ENCODE results near the gene DKK3.
A peak's percentile ranks its signal among the peaks of the same experiment; 100 is the strongest.

Gene DKK3

DNA sequence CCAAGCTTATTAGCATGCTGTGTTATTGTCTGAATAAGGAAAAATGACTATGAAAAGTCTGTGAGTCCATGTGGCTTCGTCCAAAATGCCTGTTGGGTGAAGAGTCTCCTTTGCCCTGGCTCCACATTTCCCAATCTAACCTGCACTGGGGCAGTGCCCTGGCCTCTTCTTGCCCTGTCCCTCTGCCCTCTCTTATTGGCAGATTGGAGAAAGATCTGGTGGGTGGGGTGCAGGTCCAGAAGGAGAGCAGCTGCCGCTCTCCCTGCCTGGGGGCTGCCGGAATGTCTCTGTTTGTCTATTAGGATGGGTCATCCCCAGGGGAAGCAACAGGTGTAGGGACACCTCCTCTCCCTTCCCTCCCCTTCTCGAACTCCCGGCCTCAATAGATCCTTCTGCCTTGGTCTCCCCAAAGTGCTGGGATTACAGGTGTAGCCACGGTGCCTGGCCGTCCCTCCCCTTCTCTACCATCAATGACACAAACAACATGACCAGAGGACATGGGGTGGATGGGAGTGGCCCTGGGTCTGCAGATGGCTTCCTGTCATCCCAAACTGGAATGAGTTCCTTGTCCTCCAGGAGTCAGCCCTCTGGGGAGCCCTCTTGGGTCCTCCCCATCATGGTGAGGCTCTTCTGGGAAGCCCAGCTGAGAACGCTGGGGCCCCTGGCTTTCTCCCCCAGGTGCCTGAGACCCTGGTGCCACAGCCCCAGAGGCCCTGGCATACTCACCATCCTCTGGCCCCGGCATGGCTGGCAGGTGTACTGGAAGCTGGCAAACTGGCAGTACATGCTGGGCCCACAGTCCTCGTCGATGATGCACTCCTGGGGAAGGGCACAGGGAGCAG is 40.5 kb downstream of the DKK3 start:
- DNase-seq (ENCODE audit: low spot score): no peak

DNA sequence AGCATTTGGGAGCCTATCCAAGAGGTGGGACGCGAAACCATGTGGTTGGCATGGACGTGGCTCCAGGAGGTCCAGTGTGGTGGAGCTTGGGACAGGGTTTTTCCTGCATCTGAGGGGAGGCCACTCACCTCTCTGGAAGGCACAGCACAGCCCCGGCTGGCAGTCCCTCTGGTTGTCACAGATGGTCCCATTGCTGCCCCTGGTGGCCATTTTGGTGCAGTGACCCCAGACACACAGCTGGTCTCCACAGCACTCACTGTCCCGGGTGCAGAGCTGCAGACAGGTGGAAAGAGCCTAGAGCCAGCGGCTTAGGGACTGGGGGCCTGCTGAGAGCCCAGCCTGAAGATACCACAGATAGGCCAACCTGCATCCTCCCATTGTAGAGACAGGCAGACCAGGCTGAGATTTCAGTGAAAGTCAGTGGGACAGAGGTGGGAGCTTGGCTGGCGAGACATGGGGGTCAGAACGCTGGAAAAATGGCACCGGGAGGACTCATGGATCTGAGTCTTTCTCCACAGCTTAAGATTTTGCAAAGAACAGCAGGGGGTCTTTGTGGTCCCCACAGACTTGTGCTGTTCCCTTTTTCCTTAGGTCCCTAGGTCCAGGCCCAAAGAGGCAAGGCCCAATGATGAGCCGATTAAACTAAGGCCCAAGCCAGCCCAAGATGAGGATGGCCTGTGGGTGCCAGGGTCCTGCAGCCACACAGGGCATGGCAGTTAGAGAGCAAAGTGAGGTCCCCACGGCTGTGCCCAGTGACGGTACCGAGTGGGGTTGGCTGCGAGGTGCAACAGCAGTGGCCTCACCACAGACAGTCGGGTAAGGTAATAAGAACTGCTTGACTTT is 41.4 kb downstream of the DKK3 start:
- peak; percentile 50 for DNase-seq (ENCODE audit: low spot score)

DNA sequence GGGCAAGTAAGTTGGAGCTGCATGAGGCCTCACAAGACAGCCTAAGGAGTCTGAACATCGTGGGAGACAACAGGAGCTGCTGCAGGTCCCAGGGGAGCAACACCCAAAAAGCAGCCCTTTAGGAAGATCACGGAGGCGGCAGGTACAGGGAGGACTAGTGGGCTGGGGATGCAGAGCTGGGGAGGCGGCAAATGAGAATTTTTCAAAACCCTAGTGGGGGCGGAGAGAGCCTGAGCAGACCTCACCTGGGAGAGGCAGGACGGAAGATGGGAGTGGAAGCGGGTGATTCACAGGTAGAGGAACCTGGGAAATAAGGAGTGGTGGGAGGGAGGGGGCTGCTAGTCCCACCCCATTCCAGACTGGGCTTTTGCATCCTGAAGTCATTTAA is 42.1 kb downstream of the DKK3 start:
- DNase-seq (ENCODE audit: low spot score): no peak

DNA sequence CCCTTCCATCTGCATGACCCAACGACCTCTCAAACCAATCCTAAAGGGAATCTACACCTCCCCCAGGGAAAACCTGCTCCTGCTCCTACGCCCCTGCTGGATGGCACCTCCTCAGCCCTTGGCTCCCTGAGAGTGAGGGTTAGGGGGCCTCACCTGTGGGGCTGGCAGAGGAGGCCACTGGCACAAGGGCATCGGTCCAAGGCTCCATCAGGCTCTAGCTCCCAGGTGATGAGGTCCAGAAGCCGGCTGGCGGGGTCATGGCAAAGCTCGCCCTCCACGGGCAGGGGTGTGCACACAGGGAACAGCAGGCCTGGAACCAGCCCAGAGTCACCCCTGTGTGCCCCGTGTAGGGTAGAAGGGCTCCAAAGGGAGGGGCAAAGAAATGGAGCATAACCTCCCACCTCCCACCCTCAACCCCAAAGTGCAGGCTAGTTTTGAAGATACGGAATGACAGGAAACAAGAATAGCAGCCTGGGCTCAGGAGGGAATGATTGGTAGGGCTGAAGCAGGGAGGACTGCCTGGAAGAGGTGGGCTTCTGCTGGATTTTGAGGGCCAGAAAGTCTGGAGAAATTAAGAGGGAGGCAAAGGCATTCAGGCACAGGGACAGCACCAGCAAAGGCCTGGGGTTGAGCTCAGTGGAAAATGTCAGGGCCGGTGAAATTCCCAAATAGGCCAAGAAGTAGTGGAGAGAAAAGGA is 42.6 kb downstream of the DKK3 start:
- DNase-seq (ENCODE audit: low spot score): no peak

DNA sequence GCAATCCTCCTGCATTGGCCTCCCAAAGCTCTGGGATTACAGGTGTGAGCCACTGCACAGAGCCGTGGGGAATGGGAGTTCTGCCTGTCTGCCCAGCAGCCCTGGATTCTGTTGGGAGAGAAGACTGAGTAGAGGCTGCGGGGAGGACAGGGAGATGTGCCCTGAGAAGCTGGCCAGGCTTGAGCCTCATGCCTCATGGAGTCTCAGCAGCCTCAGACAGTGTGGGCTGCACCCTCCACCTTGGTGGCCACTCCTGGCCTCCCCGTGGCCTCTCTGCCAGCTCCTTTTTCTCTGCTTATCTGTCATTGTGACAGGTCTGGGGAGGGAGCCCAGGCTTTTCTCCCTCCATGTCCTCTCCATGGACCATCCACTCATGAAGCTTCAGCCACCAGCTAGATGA is 43.2 kb downstream of the DKK3 start:
- no peak for DNase-seq (ENCODE audit: low spot score)

DNA sequence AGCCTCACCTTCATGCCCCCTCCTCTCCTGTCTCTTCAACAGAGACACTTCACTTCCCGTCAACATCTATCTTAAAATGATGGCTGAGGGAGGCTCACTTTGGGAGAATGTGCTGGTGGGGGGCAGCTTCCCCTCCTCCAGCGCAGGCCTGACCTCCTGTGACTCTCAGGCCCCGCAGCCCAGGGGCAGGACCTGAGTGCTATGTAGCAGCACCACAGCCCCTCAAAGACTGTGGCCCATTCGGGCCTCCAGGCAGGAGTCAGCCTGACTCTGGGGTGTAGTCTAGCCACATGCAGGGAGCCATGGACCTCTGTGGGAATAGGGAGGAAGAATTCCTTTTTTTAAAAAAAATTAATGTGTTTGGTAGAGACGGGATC is 43.7 kb downstream of the DKK3 start:
- DNase-seq (ENCODE audit: low spot score): no peak

DNA sequence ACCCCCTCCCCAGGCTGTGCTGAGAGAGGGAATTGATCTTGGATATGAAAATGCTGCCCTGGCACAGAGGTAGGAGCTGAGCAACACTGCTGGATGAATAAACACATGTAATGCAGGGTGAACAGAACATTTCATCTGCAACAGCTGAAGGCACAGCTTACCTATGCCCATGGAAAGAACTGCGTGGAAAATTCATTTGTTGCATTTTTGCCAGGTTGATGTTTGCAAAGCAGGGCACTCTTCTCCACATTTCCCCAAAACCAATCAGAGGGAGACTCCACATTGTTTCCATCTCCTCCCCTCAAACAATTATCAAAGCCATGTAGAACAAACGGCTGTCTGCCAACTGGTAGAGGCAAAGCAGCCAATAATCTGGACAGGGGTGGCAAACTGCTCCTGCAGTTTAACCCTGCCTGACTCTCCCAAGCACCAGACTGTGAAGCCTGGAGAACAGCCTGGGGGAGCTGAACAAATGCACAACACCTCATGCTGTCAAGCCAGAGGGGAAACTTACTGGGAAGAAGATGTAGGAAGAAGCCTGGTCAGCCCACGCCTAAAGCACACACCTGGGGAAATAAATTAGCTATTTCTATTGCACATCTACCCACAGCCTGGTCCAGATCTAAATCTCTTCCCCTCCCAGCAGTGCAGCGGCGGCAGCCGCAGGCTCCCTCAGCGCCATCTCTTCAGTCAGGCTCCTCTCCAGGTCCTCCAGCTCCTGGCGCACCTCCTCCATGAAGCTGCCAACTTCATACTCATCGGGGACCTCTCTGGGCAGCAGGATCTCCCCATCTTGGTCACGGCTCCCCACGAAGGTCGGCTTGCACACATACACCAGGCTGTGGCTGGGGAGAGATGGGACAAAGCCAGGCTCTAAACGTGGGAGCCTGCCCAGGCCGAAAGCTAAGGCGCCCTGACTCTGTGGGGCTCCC is 44.3 kb downstream of the DKK3 start:
- DNase-seq (ENCODE audit: low spot score): no peak

DNA sequence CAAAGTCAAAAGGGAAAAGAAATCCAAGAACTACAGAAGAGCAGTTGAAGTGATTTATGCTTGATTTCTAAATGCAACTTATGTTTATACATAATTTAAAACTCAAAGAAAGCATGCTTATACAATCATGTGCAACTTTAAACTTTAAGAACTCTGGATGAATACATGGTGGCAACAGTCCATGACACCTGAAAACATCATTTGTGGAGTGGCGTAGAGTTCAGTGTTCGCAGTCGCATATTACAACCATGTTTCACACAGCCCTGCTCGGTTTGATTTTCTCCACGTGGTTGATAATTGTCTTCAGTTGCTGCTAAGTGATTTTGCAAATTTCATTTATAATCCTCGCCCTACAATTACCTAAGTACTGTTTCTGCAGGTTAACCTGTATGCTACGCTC is 45.4 kb downstream of the DKK3 start:
- DNase-seq (ENCODE audit: low spot score): no peak

DNA sequence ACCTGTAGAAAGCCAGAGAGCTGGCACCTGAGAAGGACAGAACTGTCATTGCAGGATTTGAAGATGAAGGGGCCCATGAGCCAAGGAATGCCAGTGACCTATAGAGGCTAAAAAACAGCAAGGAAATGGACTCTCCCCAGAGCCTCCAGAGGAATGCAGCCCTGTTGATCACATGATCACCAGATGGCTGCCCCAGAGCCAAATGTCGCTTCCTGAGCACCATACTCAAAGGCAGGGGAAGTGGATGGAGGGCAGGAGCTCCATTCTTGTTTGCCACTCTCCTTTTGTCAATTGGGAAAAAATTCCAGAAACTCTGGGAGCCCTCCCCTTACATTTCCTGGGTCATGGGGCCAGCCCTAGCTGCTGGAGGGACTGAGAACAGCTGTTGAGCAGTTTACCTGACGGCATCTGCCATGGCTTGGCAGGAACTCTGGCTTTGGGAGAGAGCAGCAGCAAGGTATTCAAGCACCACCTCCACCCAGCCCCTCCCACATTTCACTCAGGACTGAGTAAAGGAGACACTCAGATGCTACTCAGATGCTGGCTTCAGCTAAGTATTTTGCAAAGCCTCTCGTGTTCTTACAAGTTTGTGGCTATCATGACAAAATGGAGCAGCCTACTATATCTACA is 46.9 kb downstream of the DKK3 start:
- DNase-seq (ENCODE audit: low spot score): no peak

DNA sequence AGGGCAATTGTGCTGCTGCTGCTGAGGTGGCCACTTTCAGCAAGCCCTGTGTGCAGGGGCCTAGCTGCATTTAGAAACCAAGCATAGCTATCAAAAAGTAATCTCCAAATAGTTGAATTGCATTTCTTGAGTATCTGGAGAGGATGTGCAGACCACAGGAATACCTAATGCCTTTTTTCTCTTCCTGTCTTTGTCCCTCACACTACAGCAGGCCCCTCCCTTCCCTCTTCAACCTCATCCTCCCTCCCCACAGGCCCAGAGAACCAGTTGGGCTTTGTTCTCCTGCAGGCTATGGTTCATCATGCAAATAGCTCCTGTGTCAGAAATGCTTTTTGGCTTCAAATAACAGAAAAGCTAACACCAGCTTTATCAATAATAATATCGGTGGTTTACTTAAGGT is 47.7 kb downstream of the DKK3 start:
- no peak for DNase-seq (ENCODE audit: low spot score)

DNA sequence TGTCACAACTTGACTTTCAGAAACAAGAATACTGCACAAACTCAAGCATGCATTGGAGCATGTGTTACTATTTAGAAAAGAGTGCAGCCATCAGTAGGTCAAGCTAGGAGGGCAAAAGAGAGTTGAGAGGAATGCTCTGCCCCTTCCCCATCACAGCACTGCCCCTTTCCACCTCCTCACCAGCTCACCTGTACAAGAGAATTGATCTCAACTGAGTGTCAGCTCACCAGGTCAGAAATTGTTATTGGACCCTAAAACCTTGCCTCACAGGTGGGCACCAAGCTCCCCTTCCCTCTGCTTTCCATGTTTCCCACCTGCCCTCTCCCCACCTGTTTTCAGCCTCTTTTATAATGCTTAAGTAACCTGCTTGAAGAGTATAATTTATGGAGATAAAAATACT is 48.8 kb downstream of the DKK3 start:
- no peak for DNase-seq (ENCODE audit: low spot score)

DNA sequence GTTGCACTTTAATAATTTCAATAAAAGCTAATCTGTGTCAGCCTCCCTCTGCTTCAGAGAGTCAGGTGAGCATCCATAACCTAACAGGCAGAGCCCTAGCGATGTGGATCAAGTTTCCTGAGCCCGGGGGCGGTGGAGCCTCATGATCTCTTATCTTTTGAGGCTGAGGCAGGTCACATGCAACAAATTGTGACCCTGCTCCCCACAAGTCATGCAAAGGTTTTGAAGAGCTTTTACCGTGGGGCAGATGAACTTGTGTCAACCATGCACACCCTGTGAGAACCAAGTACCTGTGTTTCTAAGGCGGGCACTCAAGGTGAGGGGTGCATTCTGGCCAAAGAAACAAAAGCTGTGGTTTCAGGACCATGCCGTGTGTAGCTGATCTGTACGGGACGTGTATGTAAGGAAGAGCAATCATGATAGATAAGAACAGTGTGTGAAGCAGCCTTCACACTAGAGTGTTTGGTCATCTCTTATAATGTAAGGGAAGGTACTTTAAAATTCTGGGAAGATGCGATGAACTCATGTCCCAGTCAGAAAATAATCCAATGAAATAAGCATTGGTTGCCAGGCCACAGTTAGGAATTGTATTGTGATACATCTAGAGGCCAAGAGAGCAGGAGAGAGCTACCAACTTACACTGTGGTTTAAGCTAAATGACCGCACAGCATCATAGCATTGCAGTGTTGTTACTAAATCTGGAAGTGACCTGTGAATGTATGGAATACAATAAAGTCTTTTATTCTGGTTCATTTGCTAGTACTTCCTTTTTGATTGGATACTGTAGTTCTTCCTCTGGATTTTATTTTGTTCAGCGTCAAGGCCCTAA is 49.8 kb downstream of the DKK3 start:
- DNase-seq (ENCODE audit: low spot score): peak; percentile 19

DNA sequence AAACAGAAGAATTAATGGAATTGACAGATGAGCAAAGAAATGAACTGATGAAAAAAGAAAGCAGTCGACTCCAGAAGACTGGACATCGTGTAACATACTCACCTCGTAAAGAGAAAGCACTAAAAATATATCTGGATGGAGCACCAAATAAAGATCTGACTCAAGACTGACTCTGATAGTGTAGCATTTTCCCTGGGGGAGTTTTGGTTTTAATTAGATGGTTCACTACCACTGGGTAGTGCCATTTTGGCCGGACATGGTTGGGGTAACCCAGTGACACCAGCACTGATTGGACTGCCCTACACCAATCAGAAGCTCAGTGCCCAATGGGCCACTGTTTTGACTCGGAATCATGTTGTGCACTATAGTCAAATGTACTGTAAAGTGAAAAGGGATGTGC is 52.4 kb downstream of the DKK3 start:
- no peak for DNase-seq (ENCODE audit: low spot score)

DNA sequence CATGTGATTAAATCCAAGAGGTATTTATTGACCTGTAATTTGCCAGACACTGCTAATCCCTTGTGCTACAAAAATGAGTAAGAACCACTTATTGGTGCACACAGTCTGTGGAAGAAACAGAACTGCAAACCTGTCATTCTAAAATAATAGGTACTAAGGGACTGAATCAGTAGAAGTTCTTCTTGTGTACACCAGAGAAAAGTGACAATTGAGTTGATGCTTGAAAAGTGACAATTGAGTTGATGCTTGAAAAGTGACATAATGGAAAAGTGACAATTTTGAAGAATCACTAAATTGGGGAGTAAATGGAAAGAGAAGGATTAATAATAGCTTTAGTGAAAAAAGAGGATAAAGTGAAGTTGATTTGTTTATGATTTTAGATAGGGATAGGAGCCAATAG is 56.4 kb downstream of the DKK3 start:
- no peak for DNase-seq (ENCODE audit: low spot score)

DNA sequence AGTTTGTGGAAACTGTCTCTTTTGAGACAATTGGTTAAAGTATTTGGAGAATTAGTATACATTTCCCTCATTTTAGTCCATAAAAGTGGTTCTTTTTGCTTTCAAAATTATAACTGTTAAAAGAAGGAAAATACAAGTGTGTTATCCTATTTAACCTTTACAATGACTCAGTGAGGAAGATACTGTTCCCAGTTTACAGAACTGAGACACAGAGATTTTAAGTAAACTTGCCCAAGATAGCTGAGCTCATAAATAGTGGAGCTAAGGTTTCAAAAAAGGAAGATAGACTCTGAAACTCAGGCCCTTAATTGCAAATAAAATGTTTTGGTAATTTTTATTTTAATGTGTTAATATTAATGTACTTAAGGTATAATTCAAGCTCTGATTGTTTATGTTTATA is 58.9 kb downstream of the DKK3 start:
- DNase-seq (ENCODE audit: low spot score): no peak

DNA sequence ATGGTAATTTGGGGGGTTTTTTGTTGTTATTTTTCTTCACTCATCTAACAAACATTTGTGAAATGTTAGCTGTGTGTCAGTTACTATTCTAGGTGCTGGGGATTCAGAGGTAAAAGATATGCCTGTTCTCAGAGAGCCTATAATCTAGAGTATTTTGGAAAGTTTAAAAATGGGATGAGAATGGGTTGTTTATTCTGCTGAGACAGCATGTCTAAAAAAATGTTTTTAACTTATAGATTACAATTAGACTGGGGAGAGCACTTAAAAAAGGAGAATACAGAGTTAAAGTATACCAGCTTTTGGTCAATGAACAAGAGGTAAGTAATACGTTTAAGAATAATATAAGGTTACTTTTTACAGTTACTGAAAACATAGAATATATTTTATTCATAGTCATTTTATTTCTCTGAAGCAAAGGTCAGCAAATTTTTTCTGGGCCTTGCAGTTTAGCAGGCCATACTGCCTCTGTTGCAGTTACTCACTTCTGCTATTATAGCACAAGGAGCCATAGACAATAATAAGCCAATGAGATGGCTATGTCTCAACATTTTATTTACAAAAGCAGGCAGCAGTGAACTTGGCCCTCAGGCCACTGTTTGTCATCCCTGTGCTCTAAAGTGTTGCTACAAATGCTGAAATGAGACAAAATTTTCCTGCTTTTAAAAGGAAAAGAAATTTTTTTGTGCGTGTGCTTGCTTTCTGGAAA is 60.0 kb downstream of the DKK3 start:
- DNase-seq (ENCODE audit: low spot score): no peak

DNA sequence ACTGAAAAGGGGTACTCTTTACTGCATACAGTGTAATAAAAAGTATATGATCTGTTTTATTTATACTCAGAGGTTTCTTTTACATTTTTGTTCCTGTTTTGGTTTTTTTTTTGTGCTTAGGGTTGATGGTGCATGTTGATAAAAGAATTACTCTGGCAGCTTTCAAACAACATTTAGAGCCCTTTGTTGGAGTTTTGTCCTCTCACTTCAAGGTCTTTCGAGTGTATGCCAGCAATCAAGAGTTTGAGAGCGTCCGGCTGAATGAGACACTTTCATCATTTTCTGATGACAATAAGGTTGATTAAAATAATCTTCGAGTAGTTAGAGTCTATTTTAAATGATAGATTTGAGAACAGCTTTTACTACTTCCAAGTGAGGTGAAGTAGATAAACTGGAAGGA is 60.6 kb downstream of the DKK3 start:
- no peak for DNase-seq (ENCODE audit: low spot score)

DNA sequence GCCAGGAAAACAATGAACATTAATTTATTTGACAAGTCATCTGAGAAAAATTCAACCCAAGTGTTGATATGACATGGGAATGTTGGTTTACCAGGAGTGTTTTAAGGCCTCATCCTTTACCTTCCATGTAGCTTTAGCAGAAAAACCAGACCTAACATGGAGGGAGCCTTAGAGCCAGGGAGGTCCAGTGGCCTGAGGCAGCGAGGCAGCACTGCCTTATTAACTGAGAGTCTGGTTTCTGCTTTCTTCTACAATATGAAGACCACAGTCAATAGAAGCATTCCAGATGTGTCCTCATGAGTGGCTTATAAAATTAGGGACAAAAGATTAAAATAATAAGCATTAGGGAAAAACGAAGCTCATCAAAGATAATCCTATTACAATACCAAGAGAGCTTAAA is 61.5 kb downstream of the DKK3 start:
- DNase-seq (ENCODE audit: low spot score): no peak

DNA sequence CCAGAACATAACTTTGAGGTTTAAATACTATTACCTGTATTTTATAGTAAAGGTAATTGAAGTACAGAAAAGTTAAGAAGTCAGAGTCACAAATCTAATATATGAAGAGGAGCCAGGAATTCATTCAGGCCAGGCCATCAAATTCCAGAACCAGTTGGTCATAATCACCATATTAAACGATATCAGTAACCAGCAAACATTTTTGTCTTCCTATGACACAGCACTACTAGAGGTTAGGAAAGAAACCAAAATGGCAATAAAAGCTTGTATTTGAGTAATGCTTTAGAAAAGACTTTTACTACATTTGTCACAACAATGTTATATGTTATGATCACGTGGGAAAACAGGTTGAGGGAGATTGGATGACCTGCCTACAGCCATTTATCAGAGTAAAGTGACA is 62.2 kb downstream of the DKK3 start:
- DNase-seq (ENCODE audit: low spot score): no peak

DNA sequence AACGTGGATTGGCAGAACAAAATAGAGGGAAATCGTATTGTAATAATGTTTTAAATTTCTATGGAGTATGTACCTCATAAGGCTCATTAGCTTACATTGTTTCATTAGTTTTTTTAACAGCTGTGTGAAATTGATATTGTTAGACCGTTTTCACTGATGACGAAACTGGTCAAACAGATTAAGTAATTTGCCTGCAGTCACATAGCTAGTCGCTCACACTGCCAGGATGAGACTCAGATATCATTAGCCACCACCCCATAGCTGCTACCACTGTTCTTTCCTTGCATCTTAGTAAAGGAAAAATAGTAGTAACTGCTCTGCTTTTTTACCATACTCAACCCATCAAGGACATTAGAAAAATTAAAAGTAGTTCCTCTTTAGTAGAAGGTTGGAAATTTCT is 64.0 kb downstream of the DKK3 start:
- no peak for DNase-seq (ENCODE audit: low spot score)

Data from COLO829 (cell line).